DOHH2 (cell line): ENCODE measurements around the gene UQCC5.

Experiments used
- CTCF ChIP-seq: fragments of 200-600 bp; sonication (generic); IDR thresholded peaks from one replicate; pipeline ENCODE4 v1.5.1; 2014; ENCODE audit warnings: antibody characterized with exemption, mild to moderate bottlenecking, low read depth, low read length; ENCODE audit not compliant: poor library complexity, severe bottlenecking
- EZH2phosphoT487 ChIP-seq: fragments of 200-600 bp; sonication (generic); IDR thresholded peaks from 2 replicates; pipeline ENCODE4 v1.6.1; 2017; ENCODE audit warnings: borderline replicate concordance, mild to moderate bottlenecking, antibody characterized with exemption, low read length, moderate library complexity, mixed read lengths

- TF ChIP-seq CTCF: no peak
- TF ChIP-seq EZH2phosphoT487: no peak
Measured at GRCh38 chr3:52489453-52489852, 47.0 kb upstream of the UQCC5 start.
